ENCODE measurements around the gene SLC22A8. TPM values are rescaled to one million over a fixed set of nuclear protein-coding genes. Genes with fewer than 3 reads are reported as not detected.
"Not testable (repeated sequence)": the region's sequence is repeated elsewhere in the genome, so short reads cannot be mapped to it uniquely, and the experiment has no call there.

SLC22A8 gene
- total and polyA plus RNA-seq, 4 donors = 0.46 to 95.5 (median 29.0) TPM

GRCh38 chr11:62945538-62945937 lies 70.1 kb downstream of the SLC22A8 start:
- not testable (repeated sequence) for H3K27me3 ChIP-seq (ENCODE audit: control insufficient read depth, insufficient read depth, low read length); DNase-seq (ENCODE audit: low read depth in 4 of 6, low spot score in 6 of 6)
- WGBS (ENCODE audit: insufficient coverage) = 100% methylated on average over 2 of the region's 10 CpGs

More at GRCh38 chr11:62945538-62945937, 70.1 kb downstream of the SLC22A8 start:
- not testable (repeated sequence) for H3K36me3 ChIP-seq (ENCODE audit: control insufficient read depth, insufficient read depth, low read length); H3K4me3 ChIP-seq (ENCODE audit: low read depth, low read length); H3K27ac ChIP-seq (ENCODE audit: low read depth, low read length); H3K9me3 ChIP-seq (ENCODE audit: control insufficient read depth, insufficient read depth, low read length); H3K4me1 ChIP-seq (ENCODE audit: control insufficient read depth, insufficient read depth, low read length)

Other genes with a start within 250 kb of the SLC22A8 start
- 10 to 100 TPM; 14.4 to 29.5 TPM for gene TAF6L, start 244.4 kb downstream of the SLC22A8 start, total RNA-seq
- gene TAF6L, start 244.4 kb downstream of the SLC22A8 start, polyA plus RNA-seq (ENCODE audit: insufficient read length in 2 of 2) = 10 to 100 TPM; 27.1 to 37.6 TPM
- gene TMEM179B, start 228.4 kb downstream of the SLC22A8 start, total RNA-seq = 10 to 100 TPM; 22.7 to 57.9 TPM
- 10 to 100 TPM; 44.0 to 57.2 TPM for gene TMEM179B, start 228.4 kb downstream of the SLC22A8 start, polyA plus RNA-seq (ENCODE audit: insufficient read length in 2 of 2)
- 10 to 100 TPM; 12.3 to 24.0 TPM for gene TMEM223, start 223.8 kb downstream of the SLC22A8 start, total RNA-seq
- 10 to 100 TPM; 23.2 to 25.5 TPM for gene TMEM223, start 223.8 kb downstream of the SLC22A8 start, polyA plus RNA-seq (ENCODE audit: insufficient read length in 2 of 2)
- gene NXF1, start 210.4 kb downstream of the SLC22A8 start, total RNA-seq = 10 to 100 TPM; 32.2 to 46.2 TPM
- 100 to 1,000 TPM in 1 of 2 donors, 10 to 100 TPM in 1; 89.7 to 106 TPM for gene NXF1, start 210.4 kb downstream of the SLC22A8 start, polyA plus RNA-seq (ENCODE audit: insufficient read length in 2 of 2)
- gene STX5, start 183.8 kb downstream of the SLC22A8 start, total RNA-seq = 10 to 100 TPM; 31.1 to 40.8 TPM
- 10 to 100 TPM; 46.0 to 48.5 TPM for gene STX5, start 183.8 kb downstream of the SLC22A8 start, polyA plus RNA-seq (ENCODE audit: insufficient read length in 2 of 2)
- not detected for gene TEX54, start 183.0 kb downstream of the SLC22A8 start, total RNA-seq
- under 1 TPM in 1 of 2 donors, not detected in 1; 0.57 TPM for gene TEX54, start 183.0 kb downstream of the SLC22A8 start, polyA plus RNA-seq (ENCODE audit: insufficient read length in 2 of 2)
- 10 to 100 TPM; 25.5 to 42.6 TPM for gene WDR74, start 176.3 kb downstream of the SLC22A8 start, total RNA-seq
- 10 to 100 TPM; 34.4 to 45.5 TPM for gene WDR74, start 176.3 kb downstream of the SLC22A8 start, polyA plus RNA-seq (ENCODE audit: insufficient read length in 2 of 2)
- gene SLC3A2, start 134.9 kb downstream of the SLC22A8 start, total RNA-seq = 100 to 1,000 TPM; 170 to 372 TPM
- gene SLC3A2, start 134.9 kb downstream of the SLC22A8 start, polyA plus RNA-seq (ENCODE audit: insufficient read length in 2 of 2) = 100 to 1,000 TPM; 180 to 243 TPM
- gene CHRM1, start 94.5 kb downstream of the SLC22A8 start, total RNA-seq = 1 to 10 TPM in 1 of 2 donors, under 1 TPM in 1; 0.89 to 4.4 TPM
- 1 to 10 TPM; 1.2 to 3.1 TPM for gene CHRM1, start 94.5 kb downstream of the SLC22A8 start, polyA plus RNA-seq (ENCODE audit: insufficient read length in 2 of 2)
- gene SLC22A6, start 30.9 kb downstream of the SLC22A8 start, total RNA-seq = 100 to 1,000 TPM in 1 of 2 donors, 10 to 100 TPM in 1; 25.0 to 340 TPM
- 10 to 100 TPM; 12.2 to 81.1 TPM for gene SLC22A6, start 30.9 kb downstream of the SLC22A8 start, polyA plus RNA-seq (ENCODE audit: insufficient read length in 2 of 2)
- not detected for gene SLC22A24, start 128.4 kb upstream of the SLC22A8 start, total RNA-seq
- not detected for gene SLC22A24, start 128.4 kb upstream of the SLC22A8 start, polyA plus RNA-seq (ENCODE audit: insufficient read length in 2 of 2)
- gene SLC22A25, start 227.8 kb upstream of the SLC22A8 start, total RNA-seq = not detected
- gene SLC22A25, start 227.8 kb upstream of the SLC22A8 start, polyA plus RNA-seq (ENCODE audit: insufficient read length in 2 of 2) = under 1 TPM in 1 of 2 donors, not detected in 1; 0.12 TPM

All from spinal cord (tissue), 10 donors.